C4-2B (cell line): ENCODE measurements around the gene NGDN.

Experiments used
- H3K27ac ChIP-seq: fragments of 450-650 bp; 2 replicates; pipeline ENCODE4 v1.5.1; 2017
- CTCF ChIP-seq: fragments of 450-650 bp; conservative IDR thresholded peaks from 2 replicates; pipeline ENCODE4 v1.5.1; 2017; ENCODE audit warnings: mild to moderate bottlenecking
- ZFX ChIP-seq: fragments of 450-650 bp; IDR thresholded peaks from 2 replicates; pipeline ENCODE4 v1.6.1; 2017

NGDN gene

GRCh38 chr14:23442721-23443356 is 26.7 kb upstream of the NGDN start:
- no peak overlapping the region for H3K27ac ChIP-seq
- TF ChIP-seq CTCF (no peak), ZFX (no peak)

- H3K27ac ChIP-seq: no peak overlapping the region
- TF ChIP-seq ZFX (no peak), CTCF (no peak)
Observed at GRCh38 chr14:23443411-23443812, 26.1 kb upstream of the NGDN start.

GRCh38 chr14:23443881-23444280 is 25.6 kb upstream of the NGDN start:
- TF ChIP-seq ZFX: no peak
- TF ChIP-seq CTCF: no peak
- no peak overlapping the region for H3K27ac ChIP-seq

GRCh38 chr14:23444314-23444713 is 25.2 kb upstream of the NGDN start:
- no peak overlapping the region for H3K27ac ChIP-seq
- TF ChIP-seq ZFX: no peak

GRCh38 chr14:23445773-23446172 is 23.7 kb upstream of the NGDN start:
- H3K27ac ChIP-seq: no peak overlapping the region
- no peak for TF ChIP-seq CTCF
- no peak for TF ChIP-seq ZFX

GRCh38 chr14:23446291-23446851 is 23.1 kb upstream of the NGDN start:
- H3K27ac ChIP-seq: no peak overlapping the region
- TF ChIP-seq ZFX (no peak), CTCF (no peak)

GRCh38 chr14:23447361-23448350 is 21.8 kb upstream of the NGDN start:
- no peak for TF ChIP-seq CTCF
- no peak for TF ChIP-seq ZFX
- H3K27ac ChIP-seq: no peak overlapping the region
